B cell (primary cell): Measurements from ENCODE around the gene NRAS. TPM values are rescaled to one million over a fixed set of nuclear protein-coding genes. Genes with fewer than 3 reads are reported as not detected.

Source experiments
- ATAC-seq: fragments of 200-7000 bp; cut with Tn5 transposase; one replicate; pipeline ENCODE4 v1.10.0; 2021; ENCODE audit warnings: low read depth, mild to moderate bottlenecking, moderate number of reproducible peaks, moderate library complexity
- CTCF ChIA-PET: fragments of 350-600 bp; sonication (Branson Sonifier 250); formaldehyde crosslinking; loops from one replicate; lab custom pipeline; 2021; ENCODE audit warnings: antibody characterized with exemption, inconsistent platforms; lab: Charles Lee
- POLR2A ChIA-PET: fragments of 350-600 bp; sonication (Branson Sonifier 250); formaldehyde crosslinking; loops from one replicate; lab custom pipeline; 2021; ENCODE audit warnings: antibody characterized with exemption; lab: Charles Lee
- DNase-seq: peaks from one replicate; pipeline ENCODE4 v3.0.0; 2013
- H2AFZ ChIP-seq: 2 replicates; pipeline ENCODE4 v1.6.1; 2012; ENCODE audit warnings: mild to moderate bottlenecking, low read depth, low read length; ENCODE audit not compliant: insufficient read depth, poor library complexity, severe bottlenecking
- H3K27ac ChIP-seq, 2 donors: 1 replicate in 1 of 2; 2 replicates in 1 of 2; pipeline ENCODE4 v1.5.1; 2012 to 2013; ENCODE audit warnings: low read length in 2 of 2, mild to moderate bottlenecking in 2 of 2, moderate library complexity in 1 of 2
- H3K27me3 ChIP-seq, 4 experiments: fragments of 200-600 bp in 1 of 4; sonication (generic) in 1 of 4; replicated peaks in 1 of 4; 1 replicate in 2 of 4; 2 replicates in 2 of 4; pipeline versions ENCODE4 v1.6.1 to v1.7.0; 2013 to 2016; ENCODE audit warnings: low read length in 3 of 4, mild to moderate bottlenecking in 2 of 4, mixed read lengths in 1 of 4, moderate library complexity in 1 of 4; ENCODE audit not compliant: insufficient read depth in 4 of 4, control insufficient read depth in 3 of 4; ENCODE audit errors: control extremely low read depth in 1 of 4
- H3K36me3 ChIP-seq, 2 experiments: replicated peaks in 1 of 2; 1 replicate in 1 of 2; 2 replicates in 1 of 2; pipeline versions ENCODE4 v1.6.1 to v1.7.1; 2013; ENCODE audit warnings: low read length in 1 of 2; ENCODE audit not compliant: insufficient read depth in 2 of 2, control insufficient read depth in 1 of 2; ENCODE audit errors: control extremely low read depth in 1 of 2, extremely low read depth in 1 of 2
- H3K4me1 ChIP-seq, 2 donors: fragments of 200-600 bp in 1 of 2; sonication (generic) in 1 of 2; 1 replicate in 1 of 2; 2 replicates in 1 of 2; pipeline versions ENCODE4 v1.5.1 to v1.6.1; 2013 to 2017; ENCODE audit warnings: low read length in 2 of 2; ENCODE audit not compliant: control insufficient read depth in 2 of 2, insufficient read depth in 2 of 2
- H3K4me2 ChIP-seq: replicated peaks from 2 replicates; pipeline ENCODE3; 2012; ENCODE audit warnings: mild to moderate bottlenecking, low read depth, low read length; ENCODE audit not compliant: poor library complexity, severe bottlenecking
- H3K4me3 ChIP-seq, 5 experiments: fragments of 200-600 bp in 1 of 5; sonication (generic) in 1 of 5; 1 replicate in 3 of 5; 2 replicates in 2 of 5; pipeline versions ENCODE4 v1.5.1 to v1.7.0; 2011 to 2016; ENCODE audit warnings: low read length in 4 of 5, mild to moderate bottlenecking in 4 of 5, low read depth in 2 of 5, control low read depth in 1 of 5, moderate library complexity in 1 of 5; ENCODE audit not compliant: insufficient read depth in 1 of 5; ENCODE audit errors: control extremely low read depth in 1 of 5, extremely low read depth in 1 of 5
- H3K79me2 ChIP-seq: fragments of 200-600 bp; sonication (generic); one replicate; pipeline ENCODE4 v1.6.0; 2016; ENCODE audit warnings: low read length; ENCODE audit not compliant: control insufficient read depth, insufficient read depth
- H3K9ac ChIP-seq: fragments of 200-600 bp; sonication (generic); 2 replicates; pipeline ENCODE4 v1.6.1; 2017; ENCODE audit warnings: mild to moderate bottlenecking, low read length, moderate library complexity
- H3K9me3 ChIP-seq, 3 donors: one replicate each; pipeline versions ENCODE4 v1.6.1 to v1.7.1; 2013; ENCODE audit warnings: low read length in 2 of 3; ENCODE audit not compliant: control insufficient read depth in 2 of 3, insufficient read depth in 1 of 3; ENCODE audit errors: control extremely low read depth in 1 of 3
- H4K20me1 ChIP-seq: 2 replicates; pipeline ENCODE4 v1.6.0; 2012; ENCODE audit warnings: mild to moderate bottlenecking, low read length; ENCODE audit not compliant: insufficient read depth, control insufficient read depth, poor library complexity, severe bottlenecking
- H3K27ac Mint-ChIP-seq: one replicate; pipeline ENCODE4 v1.8.0; 2021; ENCODE audit warnings: mixed read lengths
- H3K27me3 Mint-ChIP-seq: one replicate; pipeline ENCODE4 v1.8.0; 2021; ENCODE audit warnings: mixed read lengths
- H3K4me1 Mint-ChIP-seq: one replicate; pipeline ENCODE4 v1.8.0; 2021; ENCODE audit warnings: mixed read lengths
- H3K4me3 Mint-ChIP-seq: one replicate; pipeline ENCODE4 v1.8.0; 2021; ENCODE audit warnings: mixed read lengths
- H3K9me3 Mint-ChIP-seq: one replicate; pipeline ENCODE4 v1.8.0; 2022; ENCODE audit warnings: mixed read lengths; ENCODE audit not compliant: insufficient read depth
- EZH2 ChIP-seq: IDR thresholded peaks from 2 replicates; pipeline ENCODE4 v1.6.1; 2012; ENCODE audit warnings: borderline replicate concordance, low read depth, mild to moderate bottlenecking, moderate library complexity, low read length; ENCODE audit not compliant: insufficient read depth, poor library complexity, severe bottlenecking
- WGBS: methylation state at CpG from one replicate; pipeline ENCODE4 v1.1.5; 2013; ENCODE audit warnings: missing lambda C conversion rate; ENCODE audit not compliant: insufficient coverage; 5-methylcytosine and 5-hydroxymethylcytosine counted together
- intact Hi-C: fragments of 100-400 bp; cut with micrococcal nuclease; formaldehyde crosslinking; loops from one replicate; pipeline ENCODE4 v1.10.0; 2022
- polyA plus RNA-seq: library from polyadenylated mRNA; depleted of rRNA; stranded (reverse); fragments of >200 nt; gene quantifications from 2 replicates; pipeline ENCODE4 v1.2.3, GENCODE V29; 2012
- total RNA-seq, 2 donors: library from RNA; stranded (reverse); fragments of 120-200 nt in 1 of 2; gene quantifications; 1 replicate in 1 of 2; 2 replicates in 1 of 2; pipeline versions ENCODE4 v1.2.3 to v1.2.4, GENCODE V29; 2013 to 2022
- TF ChIP-seq, protein P1 (sequence below): fragments of 200-600 bp; IDR thresholded peaks from one replicate; pipeline ENCODE4 v1.8.0; 2022; ENCODE audit warnings: antibody characterized with exemption, mild to moderate bottlenecking

The NRAS gene
- total and polyA plus RNA-seq, 2 donors (not counting 1 experiment from before 2014, with no cell fraction given): 9.8 to 35.0 TPM

GRCh38 chr1:114707604-114708003, 9.0 kb downstream of the NRAS start:
- H3K4me2 ChIP-seq: no peak overlapping the region
- 95% methylated on average over 2 of the region's 2 CpGs for WGBS
- DNase-seq (no peak), ATAC-seq (no peak)
- no peak overlapping the region for H3K27ac ChIP-seq
- POLR2A ChIA-PET: no interaction called here
- TF ChIP-seq EZH2: no peak
- TF ChIP-seq, protein P1, sequence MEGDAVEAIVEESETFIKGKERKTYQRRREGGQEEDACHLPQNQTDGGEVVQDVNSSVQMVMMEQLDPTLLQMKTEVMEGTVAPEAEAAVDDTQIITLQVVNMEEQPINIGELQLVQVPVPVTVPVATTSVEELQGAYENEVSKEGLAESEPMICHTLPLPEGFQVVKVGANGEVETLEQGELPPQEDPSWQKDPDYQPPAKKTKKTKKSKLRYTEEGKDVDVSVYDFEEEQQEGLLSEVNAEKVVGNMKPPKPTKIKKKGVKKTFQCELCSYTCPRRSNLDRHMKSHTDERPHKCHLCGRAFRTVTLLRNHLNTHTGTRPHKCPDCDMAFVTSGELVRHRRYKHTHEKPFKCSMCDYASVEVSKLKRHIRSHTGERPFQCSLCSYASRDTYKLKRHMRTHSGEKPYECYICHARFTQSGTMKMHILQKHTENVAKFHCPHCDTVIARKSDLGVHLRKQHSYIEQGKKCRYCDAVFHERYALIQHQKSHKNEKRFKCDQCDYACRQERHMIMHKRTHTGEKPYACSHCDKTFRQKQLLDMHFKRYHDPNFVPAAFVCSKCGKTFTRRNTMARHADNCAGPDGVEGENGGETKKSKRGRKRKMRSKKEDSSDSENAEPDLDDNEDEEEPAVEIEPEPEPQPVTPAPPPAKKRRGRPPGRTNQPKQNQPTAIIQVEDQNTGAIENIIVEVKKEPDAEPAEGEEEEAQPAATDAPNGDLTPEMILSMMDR: no peak
- H4K20me1 ChIP-seq: peaks cover 7% of the 10 kb centered on the region
- intact Hi-C loops: no loop called here
- H3K27me3 ChIP-seq: no peaks in the 10 kb centered on the region
- no peaks in the 10 kb centered on the region for H3K27me3 Mint-ChIP-seq
- H3K9ac ChIP-seq: no peak overlapping the region
- peaks cover 3% of the 10 kb centered on the region for H3K79me2 ChIP-seq
- H3K4me1 ChIP-seq: no peaks in the 10 kb centered on the region
- H3K9me3 Mint-ChIP-seq: no peaks in the 10 kb centered on the region
- H3K4me3 ChIP-seq: no peak overlapping the region
- no peak overlapping the region for H3K27ac Mint-ChIP-seq
- no peaks in the 10 kb centered on the region for H3K9me3 ChIP-seq
- no peak overlapping the region for H3K4me3 Mint-ChIP-seq
- CTCF ChIA-PET: no interaction called here
- peaks cover 3% of the 10 kb centered on the region for H3K4me1 Mint-ChIP-seq
- peaks cover 0 to 50% of the 10 kb centered on the region in 2 experiments for H3K36me3 ChIP-seq
- H2AFZ ChIP-seq: no peak overlapping the region

DNA sequence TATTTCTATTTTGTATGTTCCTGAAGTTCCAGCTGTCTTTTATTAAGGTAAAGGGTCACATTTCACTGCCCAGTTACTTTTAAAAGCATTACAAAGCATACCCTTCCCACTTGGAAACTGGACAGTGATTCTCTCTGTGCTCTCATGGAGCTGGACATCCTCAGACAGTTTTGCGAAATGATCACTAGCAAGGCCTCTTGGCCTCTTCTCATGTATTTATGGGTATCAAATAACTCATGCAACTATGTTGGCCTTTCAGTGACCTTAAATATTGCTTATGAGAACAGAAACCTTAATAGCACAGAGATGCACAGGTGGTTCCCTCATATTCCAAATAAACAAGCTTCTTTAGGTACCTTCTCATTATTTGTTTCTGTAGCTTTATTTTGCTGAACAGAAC, 13.3 kb downstream of the NRAS start:
- no peak for DNase-seq
- CTCF ChIA-PET: no interaction called here
- peaks cover 5% of the 10 kb centered on the region for H3K27me3 Mint-ChIP-seq

More for the DNA sequence above, 13.3 kb downstream of the NRAS start:
- Mint-ChIP-seq H3K9me3 (no peaks in the 10 kb centered on the region), H3K27ac (no peak overlapping the region), H3K4me3 (no peak overlapping the region), H3K4me1 (no peaks in the 10 kb centered on the region)
- no peak for ATAC-seq
- Histone ChIP-seq H4K20me1 (no peaks in the 10 kb centered on the region), H3K4me2 (no peak overlapping the region), H3K27me3 (no peaks in the 10 kb centered on the region), H3K4me1 (no peaks in the 10 kb centered on the region), H3K36me3 (peaks cover 0 to 20% of the 10 kb centered on the region in 2 experiments), H3K9me3 (no peaks in the 10 kb centered on the region), H2AFZ (no peak overlapping the region), H3K4me3 (no peak overlapping the region), H3K79me2 (no peaks in the 10 kb centered on the region), H3K9ac (no peak overlapping the region), H3K27ac (no peak overlapping the region)
- intact Hi-C loops: no loop called here
- POLR2A ChIA-PET: no interaction called here
- WGBS: no CpG with 5 or more reads among the region's 1 CpG
- TF ChIP-seq, protein P1: no peak
- no peak for TF ChIP-seq EZH2
